Measurements from ENCODE around the gene GEMIN8. TPM values are rescaled to one million over a fixed set of nuclear protein-coding genes. Genes with fewer than 3 reads are reported as not detected.
A peak's percentile ranks its signal among the peaks of the same experiment; 100 is the strongest.

The GEMIN8 gene
- total and polyA plus RNA-seq, 2 of the 8 experiments (the other 6 are each of a cell fraction or from before 2014, with no cell fraction given): 18.2 to 31.4 TPM

- Histone ChIP-seq H3K4me3 (ENCODE audit: extremely low read depth in 1 of 4, insufficient read depth in 2 of 4, low read depth in 3 of 4, low read length in 4 of 4) (no peak overlapping the region), H3K14ac (ENCODE audit: insufficient read length) (no peak overlapping the region), H3K9ac (replicated peaks in 1 of 4; ENCODE audit: extremely low read depth in 1 of 4, low read depth in 3 of 4, low read length in 3 of 4) (no peak overlapping the region), H2BK5ac (ENCODE audit: low read depth, low read length) (no peak overlapping the region), H2BK12ac (ENCODE audit: low read depth, low read length) (no peak overlapping the region), H3K4me1 (replicated peaks in 1 of 4; ENCODE audit: control insufficient read depth in 3 of 4, insufficient read depth in 4 of 4, low read length in 3 of 4) (0 out of 7 replicates have a peak, but pooled peaks cover 0 to 3% (median 0%) of the 10 kb centered on the region in 4 experiments), H3K23me2 (ENCODE audit: low read depth, low read length) (no peaks in the 10 kb centered on the region), H3K27me3 (replicated peaks in 1 of 4; ENCODE audit: control insufficient read depth in 3 of 4, extremely low read depth in 1 of 4, insufficient read depth in 3 of 4, low read length in 3 of 4) (no peaks in the 10 kb centered on the region), H2AK5ac (ENCODE audit: low read depth, low read length) (no peak overlapping the region), H3K36me3 (ENCODE audit: control insufficient read depth in 2 of 4, insufficient read depth in 4 of 4, low read length in 3 of 4) (no peaks in the 10 kb centered on the region), H2BK120ac (replicated peaks; ENCODE audit: low read depth, low read length) (no peak overlapping the region), H2AFZ (ENCODE audit: low read length) (0 out of 2 replicates have a peak overlapping the region, but pooled peaks have one; percentile 5), H4K5ac (ENCODE audit: insufficient read length, low read depth, low read length) (no peak overlapping the region), H3K23ac (ENCODE audit: insufficient read length) (no peak overlapping the region), H3K4me2 (ENCODE audit: insufficient read depth in 1 of 2, low read depth in 2 of 2, low read length in 2 of 2) (no peak overlapping the region), H2BK20ac (ENCODE audit: low read length) (no peak overlapping the region), H3K27ac (ENCODE audit: low read depth, low read length) (no peak overlapping the region), H4K91ac (replicated peaks; ENCODE audit: insufficient read length, low read length) (no peak overlapping the region), H3K79me1 (ENCODE audit: low read depth, low read length) (no peaks in the 10 kb centered on the region), H3K79me2 (ENCODE audit: control insufficient read depth in 1 of 2, insufficient read depth in 2 of 2, low read length in 2 of 2) (no peaks in the 10 kb centered on the region), H3K18ac (ENCODE audit: extremely low read depth, low read length) (no peak overlapping the region), H4K20me1 (replicated peaks in 1 of 2; ENCODE audit: control insufficient read depth in 1 of 2, insufficient read depth in 2 of 2, low read length in 2 of 2) (no peaks in the 10 kb centered on the region), H3K4ac (replicated peaks; ENCODE audit: insufficient read length, low read depth, low read length) (no peak overlapping the region), H3K9me3 (ENCODE audit: insufficient read depth in 2 of 2, low read depth in 1 of 2, low read length in 1 of 2) (no peaks in the 10 kb centered on the region), H2BK15ac (ENCODE audit: low read length) (no peak overlapping the region), H3K56ac (replicated peaks; ENCODE audit: insufficient read length, low read depth, low read length) (no peak overlapping the region), H4K8ac (ENCODE audit: extremely low read depth, insufficient read depth, low read length) (no peak overlapping the region)
- FAIRE-seq (no peak), DNase-seq (ENCODE audit: low read depth in 1 of 2, low spot score in 2 of 2) (no peak)
- CTCF ChIA-PET (ENCODE audit: partially characterized antibody): interaction anchor here (1.0 to 1.4 kb wide), 3 partner anchors 16 to 47 kb away, joined by 3 to 4 read pairs (median 3); no protein-coding TSS in a partner anchor
- 61% methylated on average over 6 of the region's 6 CpGs; no CpG with 5 or more reads in 1 of the 2 experiments for WGBS, 2 experiments (ENCODE audit: extremely low coverage in 1 of 2, insufficient coverage in 1 of 2, insufficient read length in 1 of 2, insufficient replicate concordance in 2 of 2, low coverage in 1 of 2, low lambda C conversion rate in 2 of 2, missing lambda C conversion rate in 1 of 2)
- peak in 1 of 3 experiments; percentile 1; a peak in 1 of 4 replicates for TF ChIP-seq CTCF (IDR thresholded peaks at IDR 0.05; ENCODE audit: control extremely low read depth in 1 of 3, insufficient read depth in 1 of 3, low read depth in 1 of 3, low read length in 3 of 3)
- TF ChIP-seq KDM1A (IDR thresholded peaks at IDR 0.05; ENCODE audit: borderline replicate concordance, low read length): no peak
- POLR2A ChIA-PET (ENCODE audit: partially characterized antibody): no interaction called here
These were observed 64.2 kb downstream of the GEMIN8 start for GRCh38 chrX:13965531-13965930.

All from H1 (cell line).